ENCODE measurements around the gene PTPRO. TPM values are rescaled to one million over a fixed set of nuclear protein-coding genes. Genes with fewer than 3 reads are reported as not detected.
A peak's percentile ranks its signal among the peaks of the same experiment; 100 is the strongest.

The PTPRO gene
- total RNA-seq, 1 donor from 2014 or later, result 0.24 TPM

DNA sequence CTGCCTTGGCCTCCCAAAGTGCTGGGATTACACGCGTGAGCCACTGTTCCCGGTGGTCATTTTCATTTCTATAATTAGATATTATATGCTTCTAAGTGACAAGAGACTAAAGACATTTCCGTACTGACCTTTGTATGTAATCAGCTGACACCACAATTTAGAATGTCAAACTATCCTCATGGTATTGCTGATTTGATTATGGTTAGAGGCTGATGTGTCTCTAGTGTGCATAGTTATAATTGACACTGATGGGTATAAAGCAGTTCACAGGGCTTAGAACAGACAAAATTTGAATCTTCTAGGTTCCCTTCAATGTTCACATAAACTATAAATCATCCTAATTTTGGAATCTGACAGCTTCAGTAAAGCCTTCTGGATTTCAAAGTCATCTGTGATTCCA is 192.7 kb downstream of the PTPRO start:
- H3K4me1 Mint-ChIP-seq (ENCODE audit: low read depth), result no peaks in the 10 kb centered on the region
- peaks cover 4% of the 10 kb centered on the region for H3K9me3 Mint-ChIP-seq (ENCODE audit: low read depth)
- H3K27ac Mint-ChIP-seq, result no peak overlapping the region

GRCh38 chr12:15520083-15520482 is 197.8 kb downstream of the PTPRO start:
- peaks cover 4% of the 10 kb centered on the region for H3K9me3 Mint-ChIP-seq (ENCODE audit: low read depth)
- no peaks in the 10 kb centered on the region for H3K36me3 Mint-ChIP-seq (ENCODE audit: insufficient read depth)
- DNase-seq (ENCODE audit: low spot score, unreplicated experiment), result no peak
- H3K4me3 Mint-ChIP-seq (ENCODE audit: low read depth), result no peak overlapping the region
- H3K27me3 Mint-ChIP-seq, result peaks cover 7% of the 10 kb centered on the region
- H3K4me1 Mint-ChIP-seq (ENCODE audit: low read depth), result peaks cover 2% of the 10 kb centered on the region
- H3K27ac Mint-ChIP-seq, result no peak overlapping the region
- TF ChIP-seq CTCF (IDR thresholded peaks at IDR 0.05; ENCODE audit: unreplicated experiment), result no peak

More for the DNA sequence above, 192.7 kb downstream of the PTPRO start:
- H3K36me3 Mint-ChIP-seq (ENCODE audit: insufficient read depth), result no peaks in the 10 kb centered on the region
- no peak for DNase-seq (ENCODE audit: low spot score, unreplicated experiment)
- peaks cover 3% of the 10 kb centered on the region for H3K27me3 Mint-ChIP-seq
- no peak for TF ChIP-seq CTCF (IDR thresholded peaks at IDR 0.05; ENCODE audit: unreplicated experiment)
- no peak overlapping the region for H3K4me3 Mint-ChIP-seq (ENCODE audit: low read depth)

DNA sequence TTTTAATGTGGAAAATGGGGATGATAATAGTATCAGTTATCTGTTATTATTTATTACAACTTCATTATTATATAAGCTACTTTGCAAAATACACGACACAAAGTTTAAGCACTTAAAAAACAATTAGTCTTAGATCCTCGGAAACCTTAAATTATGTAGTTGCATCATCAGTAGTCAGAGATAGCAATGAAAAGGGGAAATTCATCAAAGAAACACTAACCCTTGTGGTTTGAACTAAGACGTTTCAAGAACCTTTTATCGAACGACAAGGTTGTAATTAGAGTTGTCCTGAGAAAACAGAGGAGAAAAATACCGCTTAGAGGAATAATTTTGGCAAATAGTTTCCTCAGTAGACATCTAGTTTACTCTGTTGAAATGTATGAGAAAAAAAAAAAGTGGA is 198.5 kb downstream of the PTPRO start:
- DNase-seq (ENCODE audit: low spot score, unreplicated experiment), result no peak
- no peak for TF ChIP-seq CTCF (IDR thresholded peaks at IDR 0.05; ENCODE audit: unreplicated experiment)
- peaks cover 4% of the 10 kb centered on the region for H3K9me3 Mint-ChIP-seq (ENCODE audit: low read depth)
- H3K27ac Mint-ChIP-seq, result no peak overlapping the region
- no peaks in the 10 kb centered on the region for H3K36me3 Mint-ChIP-seq (ENCODE audit: insufficient read depth)
- H3K27me3 Mint-ChIP-seq, result peaks cover 7% of the 10 kb centered on the region
- no peak overlapping the region for H3K4me3 Mint-ChIP-seq (ENCODE audit: low read depth)
- peaks cover 2% of the 10 kb centered on the region for H3K4me1 Mint-ChIP-seq (ENCODE audit: low read depth)

- Mint-ChIP-seq H3K36me3 (ENCODE audit: insufficient read depth) (peaks cover under 1% of the 10 kb centered on the region), H3K27ac (no peak overlapping the region), H3K9me3 (ENCODE audit: low read depth) (peaks cover 6% of the 10 kb centered on the region), H3K27me3 (peaks cover 7% of the 10 kb centered on the region), H3K4me1 (ENCODE audit: low read depth) (peaks cover 5% of the 10 kb centered on the region), H3K4me3 (ENCODE audit: low read depth) (no peak overlapping the region)
- TF ChIP-seq CTCF (IDR thresholded peaks at IDR 0.05; ENCODE audit: unreplicated experiment), result peak; percentile 80
- DNase-seq (ENCODE audit: low spot score, unreplicated experiment), result no peak
These were observed 200.4 kb downstream of the PTPRO start for GRCh38 chr12:15522574-15523187.

DNA sequence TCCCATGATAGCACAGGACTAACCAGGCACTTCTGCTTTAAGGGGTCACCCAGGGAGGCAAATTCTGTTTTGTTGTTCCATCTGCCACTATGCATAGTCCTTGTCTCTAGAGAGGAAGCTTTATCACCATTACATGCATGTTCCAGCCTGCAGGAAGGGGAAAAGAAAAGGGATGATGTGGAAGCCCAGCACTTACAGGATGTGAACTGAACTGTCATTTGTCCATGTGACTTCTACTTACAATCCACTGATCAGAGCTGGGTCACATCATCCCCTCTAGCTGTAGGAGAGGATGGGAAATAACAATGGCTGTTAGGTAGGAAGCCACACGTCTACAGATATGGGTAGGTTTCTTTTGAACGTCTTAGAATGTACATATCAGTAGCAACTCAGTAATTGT is 203.1 kb downstream of the PTPRO start:
- Mint-ChIP-seq H3K27me3 (peaks cover 4% of the 10 kb centered on the region), H3K4me1 (ENCODE audit: low read depth) (peaks cover 7% of the 10 kb centered on the region), H3K27ac (no peak overlapping the region), H3K4me3 (ENCODE audit: low read depth) (no peak overlapping the region), H3K9me3 (ENCODE audit: low read depth) (peaks cover 10% of the 10 kb centered on the region), H3K36me3 (ENCODE audit: insufficient read depth) (peaks cover 3% of the 10 kb centered on the region)
- TF ChIP-seq CTCF (IDR thresholded peaks at IDR 0.05; ENCODE audit: unreplicated experiment), result no peak
- DNase-seq (ENCODE audit: low spot score, unreplicated experiment), result no peak

Measured in progenitor cell of endocrine pancreas (in vitro differentiated cells).